ENCODE results near the gene PARS2.
A peak's percentile ranks its signal among the peaks of the same experiment; 100 is the strongest.
"Not testable (repeated sequence)": the region's sequence is repeated elsewhere in the genome, so short reads cannot be mapped to it uniquely, and the experiment has no call there.

PARS2 gene

GRCh38 chr1:54798769-54799641, 34.7 kb upstream of the PARS2 start:
- no peak for DNase-seq

GRCh38 chr1:54798206-54798605, 33.9 kb upstream of the PARS2 start:
- DNase-seq: no peak

GRCh38 chr1:54796902-54797301, 32.6 kb upstream of the PARS2 start:
- DNase-seq: no peak

- no peak for DNase-seq
Measured at GRCh38 chr1:54795841-54796468, 31.6 kb upstream of the PARS2 start.

GRCh38 chr1:54795356-54795665, 31.0 kb upstream of the PARS2 start:
- no peak for DNase-seq

- no peak for DNase-seq
Measured at GRCh38 chr1:54794451-54795355, 30.4 kb upstream of the PARS2 start.

GRCh38 chr1:54792686-54793282, 28.5 kb upstream of the PARS2 start:
- peak; percentile 33 for DNase-seq

- DNase-seq: peak; percentile 10
Measured at GRCh38 chr1:54791880-54792522, 27.7 kb upstream of the PARS2 start.

- DNase-seq: no peak
Measured at GRCh38 chr1:54788459-54788858, 24.1 kb upstream of the PARS2 start.

GRCh38 chr1:54787604-54788003, 23.3 kb upstream of the PARS2 start:
- DNase-seq: no peak

GRCh38 chr1:54786778-54787177, 22.5 kb upstream of the PARS2 start:
- no peak for DNase-seq

- no peak for DNase-seq
Measured at GRCh38 chr1:54784066-54784465, 19.7 kb upstream of the PARS2 start.

GRCh38 chr1:54782588-54782987, 18.3 kb upstream of the PARS2 start:
- no peak for DNase-seq

- no peak for DNase-seq
Measured at GRCh38 chr1:54782156-54782555, 17.8 kb upstream of the PARS2 start.

GRCh38 chr1:54781023-54781723, 16.9 kb upstream of the PARS2 start:
- no peak for DNase-seq

- no peak for DNase-seq
Measured at GRCh38 chr1:54777431-54777830, 13.1 kb upstream of the PARS2 start.

- DNase-seq: no peak
Measured at GRCh38 chr1:54777011-54777410, 12.7 kb upstream of the PARS2 start.

- DNase-seq: not testable (repeated sequence)
Measured at GRCh38 chr1:54775828-54776721, 11.8 kb upstream of the PARS2 start.

GRCh38 chr1:54774820-54775498, 10.6 kb upstream of the PARS2 start:
- DNase-seq: no peak

GRCh38 chr1:54772951-54773350, 8.6 kb upstream of the PARS2 start:
- DNase-seq: no peak
